H7 (cell line): ENCODE measurements around the gene TYW1B. TPM values are rescaled to one million over a fixed set of nuclear protein-coding genes. Genes with fewer than 3 reads are reported as not detected.
"Not testable (repeated sequence)": the region's sequence is repeated elsewhere in the genome, so short reads cannot be mapped to it uniquely, and the experiment has no call there.

ENCODE experiments used
- DNase-seq: peaks from one replicate; pipeline ENCODE4 v3.0.0; 2012
- H3K27me3 ChIP-seq: 2 replicates; pipeline ENCODE4 v1.6.0; 2011; ENCODE audit warnings: mild to moderate bottlenecking, low read length; ENCODE audit not compliant: control insufficient read depth, insufficient read depth
- H3K36me3 ChIP-seq: replicated peaks from 2 replicates; pipeline ENCODE4 v1.5.1; 2011; ENCODE audit warnings: low read length; ENCODE audit not compliant: control insufficient read depth, insufficient read depth
- H3K4me3 ChIP-seq: 2 replicates; pipeline ENCODE4 v1.5.1; 2011; ENCODE audit warnings: low read depth, mild to moderate bottlenecking, control low read depth, low read length, moderate library complexity; ENCODE audit not compliant: insufficient read depth
- total RNA-seq: library from RNA; depleted of rRNA; stranded (reverse); fragments of >200 nt; shearing (Covaris generic); gene quantifications from 2 replicates; pipeline ENCODE4 v1.2.3, GENCODE V29; 2014

The TYW1B gene
- total RNA-seq, 1 experiment from 2014 or later, result 0.62 TPM

GRCh38 chr7:72708371-72709050 lies 119.5 kb downstream of the TYW1B start:
- not testable (repeated sequence) for DNase-seq, H3K27me3 ChIP-seq, H3K36me3 ChIP-seq, H3K4me3 ChIP-seq

GRCh38 chr7:72706521-72706920 lies 121.5 kb downstream of the TYW1B start:
- no peak for DNase-seq
- H3K36me3 ChIP-seq, result no peaks in the 10 kb centered on the region
- H3K4me3 ChIP-seq, result no peak overlapping the region
- H3K27me3 ChIP-seq, result no peaks in the 10 kb centered on the region

- DNase-seq, H3K27me3 ChIP-seq, H3K36me3 ChIP-seq, H3K4me3 ChIP-seq: not testable (repeated sequence)
Measured at GRCh38 chr7:72705693-72706092, 122.3 kb downstream of the TYW1B start.

- no peak for DNase-seq
- H3K4me3 ChIP-seq, result no peak overlapping the region
- no peaks in the 10 kb centered on the region for H3K36me3 ChIP-seq
- no peaks in the 10 kb centered on the region for H3K27me3 ChIP-seq
Measured at GRCh38 chr7:72704894-72705293, 123.1 kb downstream of the TYW1B start.

- H3K4me3 ChIP-seq, DNase-seq, H3K27me3 ChIP-seq: not testable (repeated sequence)
Measured at GRCh38 chr7:72700548-72700947, 127.5 kb downstream of the TYW1B start.

GRCh38 chr7:72697066-72697465 lies 130.9 kb downstream of the TYW1B start:
- H3K4me3 ChIP-seq, H3K27me3 ChIP-seq, H3K36me3 ChIP-seq, DNase-seq: not testable (repeated sequence)

More at GRCh38 chr7:72700548-72700947, 127.5 kb downstream of the TYW1B start:
- not testable (repeated sequence) for H3K36me3 ChIP-seq

GRCh38 chr7:72696643-72697042 lies 131.4 kb downstream of the TYW1B start:
- not testable (repeated sequence) for DNase-seq, H3K36me3 ChIP-seq, H3K27me3 ChIP-seq, H3K4me3 ChIP-seq

GRCh38 chr7:72695482-72695881 lies 132.5 kb downstream of the TYW1B start:
- not testable (repeated sequence) for H3K27me3 ChIP-seq, DNase-seq, H3K36me3 ChIP-seq, H3K4me3 ChIP-seq

GRCh38 chr7:72691442-72691841 lies 136.6 kb downstream of the TYW1B start:
- not testable (repeated sequence) for DNase-seq, H3K4me3 ChIP-seq, H3K27me3 ChIP-seq, H3K36me3 ChIP-seq

GRCh38 chr7:72690177-72690576 lies 137.8 kb downstream of the TYW1B start:
- H3K27me3 ChIP-seq, H3K36me3 ChIP-seq, H3K4me3 ChIP-seq, DNase-seq: not testable (repeated sequence)

GRCh38 chr7:72689344-72689743 lies 138.7 kb downstream of the TYW1B start:
- not testable (repeated sequence) for DNase-seq, H3K27me3 ChIP-seq, H3K4me3 ChIP-seq, H3K36me3 ChIP-seq

GRCh38 chr7:72681211-72681610 lies 146.8 kb downstream of the TYW1B start:
- not testable (repeated sequence) for H3K36me3 ChIP-seq, H3K27me3 ChIP-seq, H3K4me3 ChIP-seq, DNase-seq

GRCh38 chr7:72676880-72677279 lies 151.1 kb downstream of the TYW1B start:
- not testable (repeated sequence) for H3K4me3 ChIP-seq, DNase-seq, H3K27me3 ChIP-seq, H3K36me3 ChIP-seq

- not testable (repeated sequence) for H3K4me3 ChIP-seq, DNase-seq, H3K27me3 ChIP-seq, H3K36me3 ChIP-seq
Measured at GRCh38 chr7:72676086-72676690, 151.8 kb downstream of the TYW1B start.

GRCh38 chr7:72675686-72676085 lies 152.3 kb downstream of the TYW1B start:
- not testable (repeated sequence) for DNase-seq, H3K4me3 ChIP-seq, H3K36me3 ChIP-seq, H3K27me3 ChIP-seq
